ENCODE results near the gene TUBD1.
"Not testable (repeated sequence)": the region's sequence is repeated elsewhere in the genome, so short reads cannot be mapped to it uniquely, and the experiment has no call there.

Gene TUBD1, protein sequence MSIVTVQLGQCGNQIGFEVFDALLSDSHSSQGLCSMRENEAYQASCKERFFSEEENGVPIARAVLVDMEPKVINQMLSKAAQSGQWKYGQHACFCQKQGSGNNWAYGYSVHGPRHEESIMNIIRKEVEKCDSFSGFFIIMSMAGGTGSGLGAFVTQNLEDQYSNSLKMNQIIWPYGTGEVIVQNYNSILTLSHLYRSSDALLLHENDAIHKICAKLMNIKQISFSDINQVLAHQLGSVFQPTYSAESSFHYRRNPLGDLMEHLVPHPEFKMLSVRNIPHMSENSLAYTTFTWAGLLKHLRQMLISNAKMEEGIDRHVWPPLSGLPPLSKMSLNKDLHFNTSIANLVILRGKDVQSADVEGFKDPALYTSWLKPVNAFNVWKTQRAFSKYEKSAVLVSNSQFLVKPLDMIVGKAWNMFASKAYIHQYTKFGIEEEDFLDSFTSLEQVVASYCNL

GRCh38 chr17:59892924-59893675, at the start of gene TUBD1, which contains the start of gene RPS6KB1:
Gene TUBD1 (minus strand): TSS chr17:59892943. CDS start chr17:59891002, 1,941 bp downstream.
Gene RPS6KB1 (plus strand): TSS chr17:59893121. CDS start chr17:59893185, 64 bp downstream.
- peak; percentile 98 for DNase-seq (ENCODE audit: low read depth)

- DNase-seq (ENCODE audit: low read depth), result no peak
Measured at GRCh38 chr17:59941131-59941530, 48.4 kb upstream of the TUBD1 start.

DNA sequence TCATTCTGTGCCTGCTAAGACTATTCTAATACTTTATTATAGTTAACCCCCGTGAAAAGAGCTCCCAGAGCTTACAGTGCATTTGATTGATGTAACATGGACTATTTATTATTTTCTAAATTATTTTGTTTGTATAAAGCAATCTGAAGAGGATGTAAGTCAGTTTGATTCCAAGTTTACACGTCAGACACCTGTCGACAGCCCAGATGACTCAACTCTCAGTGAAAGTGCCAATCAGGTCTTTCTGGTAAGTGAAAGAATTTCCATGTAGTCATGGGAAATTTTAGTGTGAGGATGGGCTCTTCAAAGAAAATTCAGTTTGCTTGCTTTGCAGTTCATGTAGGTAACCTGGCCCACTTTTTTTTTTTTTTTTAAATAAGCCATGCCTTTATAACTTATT, 48.0 kb upstream of the TUBD1 start:
- peak; percentile 24 for DNase-seq (ENCODE audit: low read depth)

DNA sequence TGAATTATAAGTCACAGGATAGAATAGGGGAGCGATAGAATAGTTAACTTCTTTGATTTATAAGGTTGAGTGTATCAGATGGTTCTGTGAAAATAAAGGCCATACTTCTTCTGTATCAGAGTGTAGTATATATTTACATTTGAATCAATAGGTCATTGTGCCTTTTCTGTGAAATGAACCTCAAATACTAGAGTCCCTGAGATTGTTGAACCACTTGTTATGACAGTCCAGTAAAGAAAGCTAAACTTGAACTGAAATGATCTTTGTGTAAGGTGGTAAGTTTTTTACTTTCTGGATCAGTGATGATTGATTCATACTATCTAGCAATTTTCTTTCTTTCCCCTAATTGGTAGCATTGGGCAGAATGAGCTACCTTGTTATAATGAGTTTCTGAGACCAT, 40.6 kb upstream of the TUBD1 start:
- not testable (repeated sequence) for DNase-seq (ENCODE audit: low read depth)

DNA sequence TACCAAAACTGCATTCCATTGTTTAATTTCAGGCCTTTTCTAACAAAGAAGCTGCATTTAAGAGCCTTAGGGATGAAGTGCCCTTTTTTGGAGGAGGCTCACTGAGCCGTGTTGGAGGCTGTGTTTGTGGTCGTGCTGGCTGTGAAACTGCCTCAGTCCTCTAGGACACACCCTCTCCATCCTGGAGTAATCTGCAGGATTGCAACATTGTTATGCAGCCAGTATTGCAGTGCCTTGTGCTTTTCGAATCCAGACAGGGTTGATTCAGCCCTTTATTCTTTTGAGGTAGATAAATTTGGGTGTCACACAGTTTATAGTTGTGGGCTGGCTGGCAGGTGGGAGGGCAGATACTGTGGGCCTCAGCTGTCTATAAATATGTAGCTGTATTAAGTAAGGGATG, 38.0 kb upstream of the TUBD1 start:
- not testable (repeated sequence) for DNase-seq (ENCODE audit: low read depth)

GRCh38 chr17:59930121-59930520, 37.4 kb upstream of the TUBD1 start:
- DNase-seq (ENCODE audit: low read depth), result not testable (repeated sequence)

- DNase-seq (ENCODE audit: low read depth), result not testable (repeated sequence)
Measured at GRCh38 chr17:59920637-59921036, 27.9 kb upstream of the TUBD1 start.

DNA sequence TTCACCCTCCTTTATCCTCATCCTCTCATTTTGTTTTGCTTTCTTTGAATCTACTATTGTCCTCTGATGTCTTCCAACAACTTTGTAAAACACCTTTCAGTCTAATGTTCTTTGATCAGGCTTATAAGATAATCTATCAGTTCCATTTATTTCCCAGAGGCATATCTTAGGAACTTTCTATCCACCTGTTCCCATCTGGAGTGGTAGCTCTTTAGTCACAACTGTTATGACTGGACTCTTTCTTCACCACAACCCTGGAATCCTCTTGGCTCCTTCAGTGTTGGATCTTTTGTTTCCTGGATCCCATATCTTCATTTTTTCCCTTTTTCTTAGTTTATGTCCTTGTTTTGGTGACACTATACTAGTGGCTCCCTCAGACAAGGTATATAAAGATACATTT, 23.7 kb upstream of the TUBD1 start:
- no peak for DNase-seq (ENCODE audit: low read depth)

DNA sequence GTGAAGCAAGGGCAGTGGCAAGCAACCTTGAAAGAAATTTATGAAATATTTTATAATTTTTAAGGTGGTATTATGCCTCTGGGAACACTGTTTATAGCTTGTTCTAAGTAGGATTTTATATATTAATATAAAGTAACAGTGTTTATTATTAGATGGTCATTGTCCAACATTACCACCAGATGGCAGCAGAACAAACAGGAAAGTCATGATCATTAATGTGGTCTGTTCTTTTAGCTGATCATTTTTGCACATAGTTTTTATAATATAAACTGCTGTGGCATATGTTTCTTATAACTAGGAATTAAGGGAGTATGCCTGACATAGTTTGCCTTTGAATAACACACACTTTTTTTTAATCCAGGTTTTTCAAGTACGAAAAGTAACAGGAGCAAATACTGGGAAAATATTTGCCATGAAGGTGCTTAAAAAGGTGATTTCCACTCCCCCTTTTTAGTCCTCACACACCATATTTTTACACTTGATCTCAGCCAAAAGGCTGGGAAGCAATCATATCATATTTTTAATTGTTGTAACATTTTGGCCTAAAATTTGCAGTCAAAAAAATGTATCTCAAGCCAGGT, 21.6 kb upstream of the TUBD1 start:
- no peak for DNase-seq (ENCODE audit: low read depth)

- DNase-seq (ENCODE audit: low read depth), result no peak
Measured at GRCh38 chr17:59907467-59907866, 14.7 kb upstream of the TUBD1 start.

DNA sequence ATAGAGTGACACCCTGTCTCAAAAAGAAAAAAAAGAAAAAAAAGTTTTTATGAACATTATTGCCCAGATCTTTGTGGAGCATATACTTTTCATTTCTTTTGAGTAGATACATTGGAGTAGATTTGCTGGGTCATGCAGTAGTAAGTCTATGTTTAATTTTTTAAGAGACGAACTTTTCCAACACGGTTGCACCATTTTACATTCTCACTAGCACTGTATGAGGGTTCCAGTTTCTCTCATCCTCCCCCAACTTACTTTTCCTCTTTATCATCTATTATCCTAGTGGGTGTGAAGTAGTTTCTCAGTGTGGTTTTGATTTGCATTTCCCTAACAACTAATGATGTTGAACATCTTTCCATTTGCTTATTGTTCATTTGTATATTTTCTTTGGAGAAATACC, 10.7 kb upstream of the TUBD1 start:
- DNase-seq (ENCODE audit: low read depth), result no peak

- no peak for DNase-seq (ENCODE audit: low read depth)
Measured at GRCh38 chr17:59901604-59902003, 8.9 kb upstream of the TUBD1 start.

DNA sequence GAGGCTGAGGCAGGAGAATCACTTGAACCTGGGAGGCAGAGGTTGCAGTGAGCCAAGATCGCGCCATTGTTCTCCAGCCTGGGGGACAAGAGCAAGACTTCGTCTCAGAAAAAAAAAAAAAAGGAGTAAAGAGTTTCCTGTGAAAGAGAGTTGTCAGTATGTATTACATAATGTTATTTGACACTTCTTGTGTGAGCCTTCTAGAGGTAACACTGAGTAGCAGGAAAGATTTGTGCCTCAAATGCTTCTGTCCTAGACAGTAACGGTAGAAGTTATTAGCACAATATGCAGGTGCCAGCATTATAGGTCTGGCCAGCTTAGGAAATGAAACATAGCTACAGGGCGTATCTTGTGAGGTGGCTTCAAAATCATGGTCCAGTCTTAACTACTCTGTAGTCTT, 6.4 kb upstream of the TUBD1 start:
- no peak for DNase-seq (ENCODE audit: low read depth)

- no peak for DNase-seq (ENCODE audit: low read depth)
Measured at GRCh38 chr17:59897090-59897489, 4.3 kb upstream of the TUBD1 start.

DNA sequence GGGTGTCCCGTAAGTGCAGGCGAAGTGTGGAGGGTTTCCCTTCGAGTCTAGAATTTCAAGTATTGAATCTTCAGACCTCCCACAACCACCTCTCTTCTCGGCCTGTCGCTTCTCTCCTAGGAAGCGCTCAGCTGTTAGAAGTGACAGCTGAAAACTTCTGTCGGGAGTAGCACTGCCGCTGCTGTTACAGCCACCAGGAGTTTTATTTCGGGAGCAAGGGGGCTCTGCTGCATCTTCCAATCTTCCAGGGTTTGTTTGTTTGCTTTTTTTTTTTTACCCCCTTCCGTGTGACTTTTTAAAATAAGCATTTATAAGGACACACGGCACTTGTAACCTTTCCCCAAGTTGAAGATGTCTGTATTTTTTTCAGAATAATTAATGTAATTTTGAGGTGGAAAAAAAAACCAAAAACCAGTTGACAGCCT, 945 bp upstream of the TUBD1 start:
- peak; percentile 11 for DNase-seq (ENCODE audit: low read depth)

DNA sequence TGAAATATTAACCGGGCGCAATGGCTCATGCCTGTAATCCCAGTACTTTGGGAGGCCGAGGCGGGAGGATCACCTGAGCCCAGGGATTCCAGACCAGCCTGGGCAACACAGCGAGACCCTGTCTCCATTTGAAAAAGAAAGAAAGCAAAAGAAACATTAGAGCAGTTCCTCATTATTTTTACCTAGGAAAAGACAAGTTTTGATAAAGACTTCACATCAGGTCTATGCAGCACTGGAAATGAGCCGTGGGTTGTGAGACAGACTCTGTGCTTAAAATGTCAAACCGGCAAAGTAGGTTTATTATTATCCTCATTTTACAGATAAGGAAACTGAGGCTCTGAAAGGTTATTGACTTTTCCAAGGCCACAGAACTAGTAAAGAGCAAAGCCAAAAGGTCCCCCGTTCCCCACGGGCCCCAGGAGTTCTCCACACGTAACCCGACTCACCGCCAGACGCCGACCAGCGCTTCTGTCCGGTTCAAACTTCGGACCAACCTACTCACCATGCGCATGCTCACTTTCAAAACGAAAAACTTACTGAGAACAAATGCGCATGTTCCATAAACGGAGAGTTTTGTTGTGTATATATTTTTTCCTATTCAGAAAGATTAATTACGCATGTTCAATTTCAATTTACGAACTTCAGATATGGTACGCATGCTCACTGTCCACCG, 356 bp downstream of the TUBD1 start:
- no peak for DNase-seq (ENCODE audit: low read depth)

DNA sequence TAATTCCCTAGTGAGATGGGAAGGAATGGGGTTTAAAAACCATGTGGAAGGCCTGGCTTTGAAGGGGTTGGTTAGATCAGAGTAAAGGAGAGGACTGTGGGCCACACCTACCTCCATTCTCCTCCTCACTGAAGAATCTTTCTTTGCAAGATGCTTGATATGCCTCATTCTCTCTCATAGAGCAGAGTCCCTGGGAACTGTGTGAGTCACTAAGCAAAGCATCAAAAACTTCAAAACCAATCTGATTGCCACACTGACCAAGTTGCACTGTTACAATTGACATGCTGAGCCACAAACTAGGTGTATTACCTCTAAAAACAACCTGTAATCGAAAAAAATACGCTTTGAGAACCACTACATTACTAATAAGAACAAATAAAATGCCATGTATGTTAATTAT, 2.0 kb downstream of the TUBD1 start:
- DNase-seq (ENCODE audit: low read depth), result no peak

DNA sequence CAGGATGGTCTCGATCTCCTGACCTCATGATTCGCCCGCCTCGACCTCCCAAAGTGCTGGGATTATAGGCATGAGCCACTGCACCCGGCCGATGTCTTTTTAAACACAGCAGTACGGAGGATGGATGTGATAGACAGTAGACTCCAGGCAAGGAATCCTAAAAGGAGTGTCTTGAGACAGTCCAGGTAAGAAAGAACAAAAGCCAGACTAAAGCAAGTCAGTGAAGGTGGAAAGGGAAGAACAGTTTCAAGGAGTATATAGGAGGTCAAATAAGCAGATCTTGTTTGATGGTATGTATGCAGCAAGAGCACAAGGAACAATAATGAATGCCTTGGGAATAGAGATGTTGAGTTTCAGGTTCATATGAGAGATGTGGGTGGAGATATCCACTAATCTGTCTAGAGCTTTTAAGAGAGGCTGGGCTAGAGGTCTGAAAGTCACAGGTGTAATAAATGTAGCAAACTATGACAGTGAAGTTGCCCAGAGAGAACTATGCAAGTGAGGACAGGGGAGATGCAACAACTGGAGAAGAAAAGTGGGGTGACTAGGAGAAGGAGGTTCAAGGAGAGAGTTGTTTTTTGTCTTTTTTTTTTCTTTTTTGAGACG, 4.5 kb downstream of the TUBD1 start:
- DNase-seq (ENCODE audit: low read depth), result no peak

DNA sequence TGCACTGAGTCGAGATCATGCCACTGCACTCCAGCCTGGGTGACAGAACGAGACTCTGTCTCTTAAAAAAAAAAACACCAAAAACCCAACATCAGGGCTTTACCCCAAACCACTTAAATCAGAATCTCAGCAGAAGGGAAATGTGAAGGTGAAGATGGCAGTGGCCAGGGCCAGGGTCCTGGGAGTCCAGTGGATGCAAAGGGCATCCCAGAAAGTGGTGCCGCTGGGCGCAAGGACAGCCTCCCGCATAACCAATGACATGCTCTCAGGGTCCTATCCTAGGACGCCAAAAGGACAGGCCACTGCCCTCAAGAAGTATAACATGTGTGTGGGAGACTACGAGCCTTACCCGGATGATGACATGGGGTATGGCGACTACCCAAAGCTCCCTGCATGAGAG, 7.9 kb downstream of the TUBD1 start:
- no peak for DNase-seq (ENCODE audit: low read depth)

- no peak for DNase-seq (ENCODE audit: low read depth)
Measured at GRCh38 chr17:59878624-59879023, 14.1 kb downstream of the TUBD1 start.

- no peak for DNase-seq (ENCODE audit: low read depth)
Measured at GRCh38 chr17:59877965-59878364, 14.8 kb downstream of the TUBD1 start.

DNA sequence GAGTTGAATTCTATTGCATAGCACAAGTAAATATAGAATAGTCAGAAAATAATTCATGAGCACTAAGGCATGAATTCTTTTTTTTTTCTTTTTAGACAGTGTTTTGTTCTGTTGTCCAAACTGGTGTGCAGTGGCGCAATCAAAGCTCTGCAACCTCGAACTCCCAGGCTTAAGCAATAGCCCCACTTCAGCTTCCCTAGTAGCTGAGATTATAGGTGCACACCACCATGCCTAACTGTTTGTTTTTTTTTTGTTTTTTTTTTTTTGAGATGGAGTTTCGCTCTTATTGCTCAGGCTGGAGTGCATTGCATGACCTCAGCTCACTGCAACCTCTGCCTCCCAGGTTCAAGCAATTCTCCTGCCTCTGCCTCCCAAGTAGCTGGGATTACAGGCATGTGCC, 16.6 kb downstream of the TUBD1 start:
- no peak for DNase-seq (ENCODE audit: low read depth)

Data from activated T-cell treated with anti-CD3 and anti-CD28 coated beads for 24 hours (primary cell).